Neural progenitor cell (in vitro differentiated cells): ENCODE results near the gene CLDN15.
"Not testable (repeated sequence)": the region's sequence is repeated elsewhere in the genome, so short reads cannot be mapped to it uniquely, and the experiment has no call there.

ENCODE experiments used
- EZH2 ChIP-seq: fragments of 200-600 bp; sonication (generic); IDR thresholded peaks from 2 replicates; pipeline ENCODE4 v1.6.1; 2017; ENCODE audit warnings: antibody characterized with exemption, mild to moderate bottlenecking, moderate library complexity
- EZH2phosphoT487 ChIP-seq: fragments of 200-600 bp; sonication (generic); IDR thresholded peaks from 2 replicates; pipeline ENCODE4 v1.6.1; 2017; ENCODE audit warnings: antibody characterized with exemption
- TF ChIP-seq, protein P1 (sequence below): fragments of 200-600 bp; sonication (generic); IDR thresholded peaks from 2 replicates; pipeline ENCODE4 v1.5.1; 2017; ENCODE audit warnings: antibody characterized with exemption, mild to moderate bottlenecking

DNA sequence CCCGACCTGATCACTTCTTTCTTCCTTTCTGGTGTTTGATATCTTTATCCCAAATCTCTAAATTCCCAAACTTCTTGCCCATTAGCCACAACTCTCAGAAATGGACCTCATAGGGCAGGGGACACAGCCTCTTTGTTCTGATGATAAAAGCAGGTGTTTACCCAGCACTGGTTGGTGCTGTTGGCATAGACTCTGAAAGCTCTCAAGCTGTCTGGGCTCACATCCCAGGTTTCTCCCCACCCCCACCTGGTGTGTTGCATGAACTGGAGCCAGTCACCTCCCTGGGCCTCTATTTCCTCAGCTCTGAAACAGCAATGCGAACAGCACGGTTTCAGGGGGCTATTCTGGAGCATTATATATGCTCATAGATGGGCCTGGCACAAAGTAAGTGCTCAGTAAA, 48.3 kb upstream of the CLDN15 start:
- TF ChIP-seq, protein P1, sequence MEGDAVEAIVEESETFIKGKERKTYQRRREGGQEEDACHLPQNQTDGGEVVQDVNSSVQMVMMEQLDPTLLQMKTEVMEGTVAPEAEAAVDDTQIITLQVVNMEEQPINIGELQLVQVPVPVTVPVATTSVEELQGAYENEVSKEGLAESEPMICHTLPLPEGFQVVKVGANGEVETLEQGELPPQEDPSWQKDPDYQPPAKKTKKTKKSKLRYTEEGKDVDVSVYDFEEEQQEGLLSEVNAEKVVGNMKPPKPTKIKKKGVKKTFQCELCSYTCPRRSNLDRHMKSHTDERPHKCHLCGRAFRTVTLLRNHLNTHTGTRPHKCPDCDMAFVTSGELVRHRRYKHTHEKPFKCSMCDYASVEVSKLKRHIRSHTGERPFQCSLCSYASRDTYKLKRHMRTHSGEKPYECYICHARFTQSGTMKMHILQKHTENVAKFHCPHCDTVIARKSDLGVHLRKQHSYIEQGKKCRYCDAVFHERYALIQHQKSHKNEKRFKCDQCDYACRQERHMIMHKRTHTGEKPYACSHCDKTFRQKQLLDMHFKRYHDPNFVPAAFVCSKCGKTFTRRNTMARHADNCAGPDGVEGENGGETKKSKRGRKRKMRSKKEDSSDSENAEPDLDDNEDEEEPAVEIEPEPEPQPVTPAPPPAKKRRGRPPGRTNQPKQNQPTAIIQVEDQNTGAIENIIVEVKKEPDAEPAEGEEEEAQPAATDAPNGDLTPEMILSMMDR: not testable (repeated sequence)
- TF ChIP-seq EZH2phosphoT487, EZH2: not testable (repeated sequence)
